Medulla oblongata (tissue), 1 donor: Measurements from ENCODE around the gene OR8S1.
A peak's percentile ranks its signal among the peaks of the same experiment; 100 is the strongest.

Source experiments
- DNase-seq: peaks from one replicate; pipeline ENCODE4 v3.0.0-alpha.2; 2015; ENCODE audit errors: extremely low spot score

The OR8S1 gene

GRCh38 chr12:48556631-48557030, 31.2 kb downstream of the OR8S1 start:
- DNase-seq = no peak

DNA sequence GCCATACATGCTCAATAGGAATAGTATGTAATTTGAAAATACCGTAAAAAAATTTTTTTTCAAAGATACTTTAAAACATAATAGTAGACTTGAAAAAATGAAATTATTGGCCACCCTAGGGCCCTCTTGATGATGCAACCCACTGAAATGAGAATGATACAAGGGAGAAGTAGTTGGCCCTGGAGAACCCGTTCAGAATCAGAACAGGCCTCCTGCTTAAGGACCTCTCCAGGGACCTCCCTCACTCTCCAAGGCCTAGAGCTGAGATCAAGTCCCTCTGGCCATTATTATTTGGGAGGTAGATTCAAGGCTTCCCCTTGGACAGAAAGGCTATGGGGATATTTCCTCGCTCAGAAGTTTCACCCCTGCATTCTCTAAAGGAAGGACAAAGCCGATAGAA, 32.5 kb downstream of the OR8S1 start:
- no peak for DNase-seq

GRCh38 chr12:48567731-48568130, 42.3 kb downstream of the OR8S1 start:
- DNase-seq = no peak

GRCh38 chr12:48569946-48570345, 44.5 kb downstream of the OR8S1 start, which contains the start of gene LALBA:
LALBA (minus strand) TSS chr12:48570046; CDS start chr12:48570020, 26 bp downstream.
- no peak for DNase-seq

GRCh38 chr12:48572326-48572725, 46.9 kb downstream of the OR8S1 start:
- DNase-seq = peak; percentile 80
